Neuron (in vitro differentiated cells): ENCODE measurements around the gene DCDC2.
"Not testable (repeated sequence)": the region's sequence is repeated elsewhere in the genome, so short reads cannot be mapped to it uniquely, and the experiment has no call there.

Experiments
- H2AFZ ChIP-seq: one replicate; pipeline ENCODE4 v1.6.1; 2013; ENCODE audit warnings: low read depth, mild to moderate bottlenecking, inconsistent platforms, low read length, moderate library complexity
- H3K27me3 ChIP-seq: one replicate; pipeline ENCODE4 v1.6.1; 2013; ENCODE audit warnings: low read length; ENCODE audit not compliant: insufficient read depth
- H3K36me3 ChIP-seq: one replicate; pipeline ENCODE4 v1.6.1; 2013; ENCODE audit warnings: low read length; ENCODE audit not compliant: insufficient read depth
- H3K4me1 ChIP-seq: one replicate; pipeline ENCODE4 v1.6.1; 2013; ENCODE audit warnings: low read length; ENCODE audit not compliant: insufficient read depth
- H3K4me3 ChIP-seq: 2 replicates; pipeline ENCODE4 v1.5.1; 2013; ENCODE audit warnings: mild to moderate bottlenecking, low read length, moderate library complexity
- H3K9me3 ChIP-seq: one replicate; pipeline ENCODE4 v1.6.1; 2013; ENCODE audit warnings: low read length

The DCDC2 gene

DNA sequence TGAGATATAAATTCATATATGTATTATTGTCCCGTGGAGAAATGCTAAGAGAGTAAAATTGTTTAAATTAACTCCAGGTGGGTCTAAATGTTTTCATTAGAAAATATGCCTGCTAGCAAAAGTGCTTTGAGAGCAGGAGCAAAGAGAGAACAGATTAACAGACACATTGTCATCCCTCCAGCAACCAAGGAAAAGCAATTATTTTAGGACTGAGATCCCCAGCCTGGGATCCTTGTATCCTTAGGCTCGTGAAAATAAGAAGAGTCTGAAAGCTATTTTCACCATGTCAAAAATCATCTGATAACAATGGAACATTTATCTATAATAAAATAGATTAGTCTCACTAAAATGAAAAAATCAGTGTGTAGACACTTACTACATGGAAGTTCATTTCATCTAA lies 33.3 kb upstream of the DCDC2 start:
- Histone ChIP-seq H3K27me3 (peaks cover 3% of the 10 kb centered on the region), H3K9me3 (no peaks in the 10 kb centered on the region), H3K4me1 (no peaks in the 10 kb centered on the region), H3K36me3 (no peaks in the 10 kb centered on the region), H3K4me3 (no peak overlapping the region), H2AFZ (no peak overlapping the region)

GRCh38 chr6:24387818-24388217 lies 30.0 kb upstream of the DCDC2 start:
- Histone ChIP-seq H3K9me3 (no peaks in the 10 kb centered on the region), H3K27me3 (peaks cover 3% of the 10 kb centered on the region), H3K4me3 (no peak overlapping the region)

DNA sequence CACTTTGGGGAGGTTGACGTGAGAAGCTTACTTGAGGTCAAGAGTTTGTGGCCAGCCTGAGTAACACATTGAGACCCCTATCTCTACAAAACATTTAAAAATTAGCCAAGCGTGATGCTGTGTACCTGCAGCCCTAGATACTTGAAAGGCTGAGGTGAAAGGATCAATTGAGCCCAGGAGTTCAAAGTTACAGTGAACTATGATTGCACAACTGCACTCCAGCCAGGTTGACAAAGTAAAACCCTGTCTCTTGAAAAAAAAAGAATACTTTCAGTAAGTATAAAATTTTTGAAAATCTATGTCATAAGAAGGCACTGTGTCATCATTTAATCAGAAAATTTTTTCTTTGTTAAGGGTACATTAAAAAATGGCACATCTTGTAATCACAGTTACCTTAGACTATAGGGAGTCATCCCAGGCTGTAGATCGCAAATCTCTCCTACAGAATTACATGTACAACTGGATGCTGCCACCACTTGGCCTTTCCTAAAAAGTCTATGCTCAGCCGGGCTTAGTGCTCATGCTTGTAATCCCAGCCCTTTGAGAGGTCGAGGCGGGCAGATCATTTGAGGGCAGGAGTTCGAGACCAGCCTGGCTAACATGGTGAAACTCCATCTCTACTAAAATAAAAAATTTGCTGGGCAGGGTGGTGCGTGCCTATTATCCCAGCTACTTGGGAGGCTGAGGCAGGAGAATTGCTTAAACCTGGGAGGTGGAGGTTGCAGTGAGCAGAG lies 27.8 kb upstream of the DCDC2 start:
- peaks cover 4% of the 10 kb centered on the region for H3K4me1 ChIP-seq
- no peak overlapping the region for H2AFZ ChIP-seq
- H3K36me3 ChIP-seq, result no peaks in the 10 kb centered on the region
- H3K27me3 ChIP-seq, result no peaks in the 10 kb centered on the region
- no peak overlapping the region for H3K4me3 ChIP-seq
- no peaks in the 10 kb centered on the region for H3K9me3 ChIP-seq

More at GRCh38 chr6:24387818-24388217, 30.0 kb upstream of the DCDC2 start:
- Histone ChIP-seq H2AFZ (no peak overlapping the region), H3K36me3 (no peaks in the 10 kb centered on the region), H3K4me1 (no peaks in the 10 kb centered on the region)

GRCh38 chr6:24384369-24385130 lies 26.7 kb upstream of the DCDC2 start:
- H3K4me1 ChIP-seq, H3K27me3 ChIP-seq, H3K36me3 ChIP-seq, H3K4me3 ChIP-seq, H3K9me3 ChIP-seq, H2AFZ ChIP-seq: not testable (repeated sequence)

- H2AFZ ChIP-seq, H3K27me3 ChIP-seq, H3K36me3 ChIP-seq, H3K4me3 ChIP-seq, H3K9me3 ChIP-seq, H3K4me1 ChIP-seq: not testable (repeated sequence)
Observed at GRCh38 chr6:24382891-24383494, 25.1 kb upstream of the DCDC2 start.

GRCh38 chr6:24382220-24382540 lies 24.3 kb upstream of the DCDC2 start:
- Histone ChIP-seq H3K4me1 (peaks cover 4% of the 10 kb centered on the region), H3K36me3 (no peaks in the 10 kb centered on the region), H2AFZ (no peak overlapping the region), H3K4me3 (no peak overlapping the region), H3K9me3 (no peaks in the 10 kb centered on the region), H3K27me3 (no peaks in the 10 kb centered on the region)

DNA sequence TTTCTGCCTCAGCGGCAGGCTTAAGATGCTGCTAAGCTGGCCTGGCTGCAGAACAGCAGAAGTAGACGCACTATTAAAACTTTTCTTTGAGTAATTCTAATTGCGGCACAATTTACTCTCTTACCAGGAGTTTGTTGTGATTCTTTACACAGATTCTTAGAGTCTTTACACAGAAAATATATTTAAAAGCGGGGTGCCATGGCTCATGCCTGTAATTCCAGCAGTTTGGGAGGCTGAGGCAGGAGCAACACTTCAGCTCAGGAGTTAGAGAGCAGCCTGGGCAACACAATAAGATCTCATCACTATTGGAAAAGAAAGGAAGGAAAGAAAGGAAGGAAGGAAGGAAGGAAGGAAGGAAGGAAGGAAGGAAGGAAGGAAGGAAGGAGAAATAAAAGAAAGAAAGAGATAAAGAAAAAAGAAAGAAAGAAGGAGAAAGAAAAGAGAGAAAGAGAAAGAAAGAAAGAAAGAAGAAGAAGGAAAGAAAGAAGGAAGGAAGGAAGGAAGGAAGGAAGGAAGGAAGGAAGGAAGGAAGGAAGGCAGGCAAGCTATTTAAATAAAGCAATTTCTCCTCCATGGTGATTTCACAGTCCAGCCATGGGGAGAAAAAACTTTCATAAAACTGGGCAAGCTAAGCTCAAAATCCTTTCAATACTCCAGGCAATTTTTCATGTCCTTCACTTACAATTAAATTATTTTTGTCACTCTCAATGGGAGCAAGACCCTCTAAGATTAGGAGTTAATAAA lies 23.8 kb upstream of the DCDC2 start:
- Histone ChIP-seq H3K36me3 (no peaks in the 10 kb centered on the region), H3K4me3 (no peak overlapping the region), H3K27me3 (no peaks in the 10 kb centered on the region), H2AFZ (no peak overlapping the region), H3K4me1 (peaks cover 4% of the 10 kb centered on the region), H3K9me3 (no peaks in the 10 kb centered on the region)

DNA sequence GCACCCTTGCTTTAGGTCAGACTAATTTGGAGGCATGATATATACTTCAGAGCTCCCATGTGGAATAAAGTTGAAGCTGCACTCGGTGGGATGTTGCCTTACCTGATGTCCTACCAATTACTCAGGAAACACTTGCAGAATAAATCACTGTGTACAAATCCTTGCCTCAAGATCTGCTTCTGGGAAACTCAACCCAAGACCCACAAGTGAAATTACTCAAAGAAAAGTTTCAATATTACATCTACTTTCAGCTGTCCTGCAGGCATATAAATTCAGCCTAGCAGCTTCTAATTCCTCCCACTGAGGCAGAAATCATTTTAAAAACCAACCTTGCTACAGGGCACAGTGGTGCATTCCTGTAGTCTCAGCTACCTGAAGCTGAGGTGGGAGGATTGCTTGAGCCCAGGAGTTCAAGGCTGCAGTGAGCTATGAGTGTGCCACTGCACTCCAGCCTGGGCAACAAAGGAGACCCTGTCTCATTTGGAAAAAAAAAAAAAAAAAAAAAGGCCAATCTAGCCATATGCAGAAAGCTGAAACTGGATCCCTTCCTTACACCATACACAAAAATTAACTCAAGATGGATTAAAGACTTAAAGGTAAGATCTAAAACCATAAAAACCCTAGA lies 20.7 kb upstream of the DCDC2 start:
- Histone ChIP-seq H3K27me3 (no peaks in the 10 kb centered on the region), H3K36me3 (no peaks in the 10 kb centered on the region), H3K4me3 (no peak overlapping the region), H3K9me3 (no peaks in the 10 kb centered on the region), H2AFZ (no peak overlapping the region), H3K4me1 (peaks cover 4% of the 10 kb centered on the region)

DNA sequence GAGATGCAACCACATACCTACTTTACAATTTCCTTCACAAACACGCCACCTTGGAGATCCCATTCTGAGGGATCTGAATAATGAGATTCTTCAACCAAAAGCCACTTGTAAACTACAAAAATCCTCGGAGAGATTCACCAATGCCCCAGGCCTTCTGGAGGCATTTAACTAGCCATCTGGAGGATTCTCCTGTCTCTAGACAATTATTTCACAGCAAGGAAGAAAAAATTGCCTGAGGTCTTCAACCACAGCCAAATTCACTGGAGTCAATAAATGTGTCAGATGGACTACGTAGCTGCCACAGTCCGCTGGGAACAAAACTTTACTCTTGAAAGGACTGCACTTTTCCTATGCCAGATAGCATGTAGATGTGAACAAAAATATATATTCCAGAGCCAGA lies 19.0 kb upstream of the DCDC2 start:
- Histone ChIP-seq H3K9me3 (no peaks in the 10 kb centered on the region), H3K4me1 (no peaks in the 10 kb centered on the region), H3K4me3 (no peak overlapping the region), H3K27me3 (no peaks in the 10 kb centered on the region), H2AFZ (no peak overlapping the region), H3K36me3 (no peaks in the 10 kb centered on the region)

- Histone ChIP-seq H3K4me3 (no peak overlapping the region), H3K36me3 (no peaks in the 10 kb centered on the region), H3K9me3 (no peaks in the 10 kb centered on the region), H3K27me3 (no peaks in the 10 kb centered on the region), H3K4me1 (no peaks in the 10 kb centered on the region), H2AFZ (no peak overlapping the region)
Observed at GRCh38 chr6:24374612-24375011, 16.8 kb upstream of the DCDC2 start.

GRCh38 chr6:24365103-24365633 lies 7.3 kb upstream of the DCDC2 start:
- H3K27me3 ChIP-seq, H3K4me3 ChIP-seq, H3K4me1 ChIP-seq, H3K9me3 ChIP-seq, H2AFZ ChIP-seq, H3K36me3 ChIP-seq: not testable (repeated sequence)

- H3K36me3 ChIP-seq, H3K4me3 ChIP-seq, H2AFZ ChIP-seq, H3K9me3 ChIP-seq, H3K4me1 ChIP-seq, H3K27me3 ChIP-seq: not testable (repeated sequence)
Observed at GRCh38 chr6:24362363-24362762, 4.5 kb upstream of the DCDC2 start.
